Neural cell (in vitro differentiated cells): ENCODE data around the gene PTAFR. TPM values are rescaled to one million over a fixed set of nuclear protein-coding genes. Genes with fewer than 3 reads are reported as not detected.

Experiments used
- H2AFZ ChIP-seq: fragments of 200-600, 300-800 bp; sonication (generic), shearing (Covaris generic); 2 replicates; pipeline ENCODE4 v1.6.0; 2014; ENCODE audit warnings: low read depth, mild to moderate bottlenecking, antibody characterized with exemption, low read length, moderate library complexity
- H3F3A ChIP-seq: fragments of 200-600 bp; shearing (Covaris generic); 2 replicates; pipeline ENCODE4 v1.6.1; 2016; ENCODE audit warnings: mild to moderate bottlenecking, moderate library complexity, mixed read lengths, antibody characterized with exemption, low read length; ENCODE audit not compliant: insufficient read depth, poor library complexity, severe bottlenecking
- H3K27ac ChIP-seq: fragments of 200-600, 300-800 bp; sonication (generic), shearing (Covaris generic); 2 replicates; pipeline ENCODE4 v1.5.1; 2014; ENCODE audit warnings: mild to moderate bottlenecking, low read length, moderate library complexity
- H3K27me3 ChIP-seq: fragments of 300-800, 200-600 bp; sonication (generic), shearing (Covaris generic); 2 replicates; pipeline ENCODE4 v1.6.0; 2014; ENCODE audit warnings: mild to moderate bottlenecking, low read depth, low read length, moderate library complexity; ENCODE audit not compliant: insufficient read depth
- H3K36me3 ChIP-seq: fragments of 300-800, 200-600 bp; sonication (generic), shearing (Covaris generic); 2 replicates; pipeline ENCODE4 v1.5.1; 2014; ENCODE audit warnings: mild to moderate bottlenecking, antibody characterized with exemption, low read length, moderate library complexity; ENCODE audit not compliant: insufficient read depth
- H3K4me2 ChIP-seq: fragments of 300-800, 200-600 bp; sonication (generic), shearing (Covaris generic); 2 replicates; pipeline ENCODE4 v1.6.0; 2014; ENCODE audit warnings: mild to moderate bottlenecking, low read length
- H3K4me3 ChIP-seq: fragments of 300-800, 200-600 bp; sonication (generic), shearing (Covaris generic); 2 replicates; pipeline ENCODE4 v1.5.1; 2014; ENCODE audit warnings: mild to moderate bottlenecking, low read length, moderate library complexity
- H3K79me2 ChIP-seq: fragments of 200-600 bp; shearing (Covaris generic); replicated peaks from 2 replicates; pipeline ENCODE4 v1.6.0; 2014; ENCODE audit warnings: mild to moderate bottlenecking, low read length, moderate library complexity; ENCODE audit not compliant: insufficient read depth
- H3K9ac ChIP-seq: fragments of 300-800, 200-600 bp; sonication (generic), shearing (Covaris generic); 2 replicates; pipeline ENCODE4 v1.6.1; 2016; ENCODE audit warnings: mild to moderate bottlenecking, low read length, mixed read lengths
- H3K9me2 ChIP-seq: fragments of 200-600 bp; shearing (Covaris generic); 2 replicates; pipeline ENCODE4 v1.6.1; 2016; ENCODE audit warnings: mild to moderate bottlenecking, low read length, mixed read lengths; ENCODE audit not compliant: insufficient read depth
- H3K9me3 ChIP-seq: fragments of 200-600, 300-800 bp; sonication (generic), shearing (Covaris generic); 2 replicates; pipeline ENCODE4 v1.6.1; 2016; ENCODE audit warnings: mild to moderate bottlenecking, mixed run types, low read length, moderate library complexity, mixed read lengths
- H4K20me1 ChIP-seq: fragments of 200-600 bp; shearing (Covaris generic); 2 replicates; pipeline ENCODE4 v1.6.1; 2016; ENCODE audit warnings: mild to moderate bottlenecking, mixed run types; ENCODE audit not compliant: insufficient read depth
- CTCF ChIP-seq: fragments of 450-650 bp; IDR thresholded peaks from 2 replicates; pipeline ENCODE4 v1.5.1; 2014; ENCODE audit warnings: antibody characterized with exemption, mild to moderate bottlenecking, moderate library complexity; ENCODE audit not compliant: poor library complexity, severe bottlenecking
- EP300 ChIP-seq: fragments of 450-650 bp; conservative IDR thresholded peaks from 2 replicates; pipeline ENCODE4 v1.6.1; 2014; ENCODE audit warnings: antibody characterized with exemption, mild to moderate bottlenecking, moderate library complexity; ENCODE audit not compliant: poor library complexity, severe bottlenecking
- EZH2 ChIP-seq: fragments of 200-600, 300-800 bp; shearing (Covaris generic), sonication (generic); IDR thresholded peaks from 2 replicates; pipeline ENCODE4 v1.6.1; 2014; ENCODE audit warnings: antibody characterized with exemption, low read length, borderline replicate concordance, mild to moderate bottlenecking; ENCODE audit not compliant: insufficient read depth, poor library complexity, severe bottlenecking
- MXI1 ChIP-seq: fragments of 450-650 bp; conservative IDR thresholded peaks from 2 replicates; pipeline ENCODE4 v1.6.1; 2014; ENCODE audit warnings: antibody characterized with exemption, mild to moderate bottlenecking; ENCODE audit not compliant: poor library complexity, severe bottlenecking
- POLR2AphosphoS5 ChIP-seq: IDR thresholded peaks from 2 replicates; pipeline ENCODE4 v1.6.1; 2012
- RAD21 ChIP-seq: fragments of 450-650 bp; conservative IDR thresholded peaks from 2 replicates; pipeline ENCODE4 v1.6.1; 2014; ENCODE audit warnings: antibody characterized with exemption, mild to moderate bottlenecking, moderate library complexity
- REST ChIP-seq: IDR thresholded peaks from 2 replicates; pipeline ENCODE4 v1.6.1; 2012; ENCODE audit warnings: borderline replicate concordance
- SMC3 ChIP-seq: fragments of 450-650 bp; conservative IDR thresholded peaks from 2 replicates; pipeline ENCODE4 v1.6.1; 2014; ENCODE audit warnings: antibody characterized with exemption, mild to moderate bottlenecking, moderate library complexity; ENCODE audit not compliant: poor library complexity
- TAF1 ChIP-seq: IDR thresholded peaks from 2 replicates; pipeline ENCODE4 v1.6.1; 2012; ENCODE audit warnings: low read depth
- polyA plus RNA-seq: library from polyadenylated mRNA; depleted of rRNA; stranded (reverse); fragments of >200 nt; gene quantifications from 2 replicates; pipeline ENCODE4 v1.2.3, GENCODE V29; 2014

The PTAFR gene
- polyA plus RNA-seq, 1 donor from 2014 or later = 0.30 TPM

GRCh38 chr1:28157894-28158293, 18.6 kb downstream of the PTAFR start:
- TF ChIP-seq RAD21 (no peak), MXI1 (no peak), EZH2 (no peak), SMC3 (no peak), TAF1 (no peak), REST (no peak)
- Histone ChIP-seq H3K4me3 (no peak overlapping the region), H3K9me2 (no peaks in the 10 kb centered on the region), H3K4me2 (no peak overlapping the region), H3K9me3 (no peaks in the 10 kb centered on the region), H3K79me2 (no peaks in the 10 kb centered on the region), H3K27ac (no peak overlapping the region), H3K9ac (no peak overlapping the region), H3K36me3 (no peaks in the 10 kb centered on the region), H4K20me1 (no peaks in the 10 kb centered on the region), H3F3A (no peaks in the 10 kb centered on the region), H3K27me3 (no peaks in the 10 kb centered on the region), H2AFZ (no peak overlapping the region)

- no peaks in the 10 kb centered on the region for H3F3A ChIP-seq
- TF ChIP-seq EP300 = no peak
- no peak for TF ChIP-seq SMC3
- no peak for TF ChIP-seq REST
- no peak for TF ChIP-seq TAF1
- TF ChIP-seq RAD21 = no peak
- no peak for TF ChIP-seq POLR2AphosphoS5
- no peak for TF ChIP-seq MXI1
- TF ChIP-seq CTCF = no peak
- TF ChIP-seq EZH2 = no peak
- no peak overlapping the region for H3K4me2 ChIP-seq
- H4K20me1 ChIP-seq = no peaks in the 10 kb centered on the region
- H3K36me3 ChIP-seq = no peaks in the 10 kb centered on the region
- no peak overlapping the region for H3K27ac ChIP-seq
- no peak overlapping the region for H2AFZ ChIP-seq
- no peaks in the 10 kb centered on the region for H3K79me2 ChIP-seq
- H3K27me3 ChIP-seq = no peaks in the 10 kb centered on the region
- no peak overlapping the region for H3K9ac ChIP-seq
- H3K4me3 ChIP-seq = no peak overlapping the region
- no peaks in the 10 kb centered on the region for H3K9me2 ChIP-seq
- H3K9me3 ChIP-seq = no peaks in the 10 kb centered on the region
These were observed 19.7 kb downstream of the PTAFR start for GRCh38 chr1:28156821-28157220.
